Heart left ventricle (tissue), 16 donors: ENCODE data around the gene CCDC200. TPM values are rescaled to one million over a fixed set of nuclear protein-coding genes. Genes with fewer than 3 reads are reported as not detected.
"Not testable (repeated sequence)": the region's sequence is repeated elsewhere in the genome, so short reads cannot be mapped to it uniquely, and the experiment has no call there.

ENCODE experiments used
- ATAC-seq, 4 donors: fragments of 200-7000 bp; cut with Tn5 transposase; one replicate each; pipeline ENCODE4 v1.9.1; 2020 to 2022; ENCODE audit warnings: moderate library complexity in 4 of 4, mild to moderate bottlenecking in 3 of 4, moderate number of reproducible peaks in 1 of 4
- DNase-seq, 5 donors: peaks; one replicate each; pipeline ENCODE4 v3.0.0-alpha.2; 2020
- H3K27ac ChIP-seq, 12 donors: fragments of 200-600 bp; sonication (generic) in 4 of 12; one replicate each; pipeline versions ENCODE4 v1.5.0 to v1.8.0; 2016 to 2022; ENCODE audit warnings: mild to moderate bottlenecking in 2 of 12
- H3K27me3 ChIP-seq, 9 donors: fragments of 200-600 bp; sonication (generic) in 2 of 9; one replicate each; pipeline versions ENCODE4 v1.5.1 to v1.8.0; 2016 to 2022; ENCODE audit warnings: mild to moderate bottlenecking in 3 of 9
- H3K36me3 ChIP-seq, 9 donors: fragments of 200-600 bp; sonication (generic) in 2 of 9; one replicate each; pipeline versions ENCODE4 v1.5.0 to v1.8.0; 2018 to 2022; ENCODE audit warnings: mild to moderate bottlenecking in 2 of 9
- H3K4me1 ChIP-seq, 12 donors: fragments of 200-600 bp; sonication (generic) in 4 of 12; one replicate each; pipeline versions ENCODE4 v1.5.0 to v1.8.0; 2016 to 2022; ENCODE audit warnings: mild to moderate bottlenecking in 3 of 12
- H3K4me3 ChIP-seq, 12 donors: fragments of 200-600 bp; sonication (generic) in 4 of 12; one replicate each; pipeline versions ENCODE4 v1.5.0 to v1.8.0; 2017 to 2022; ENCODE audit warnings: mild to moderate bottlenecking in 9 of 12, moderate library complexity in 4 of 12
- H3K9me3 ChIP-seq, 12 donors: fragments of 200-600 bp; sonication (generic) in 4 of 12; one replicate each; pipeline versions ENCODE4 v1.5.0 to v1.8.0; 2016 to 2022; ENCODE audit warnings: mild to moderate bottlenecking in 1 of 12
- CTCF ChIP-seq, 12 donors: fragments of 200-600 bp; sonication (generic) in 4 of 12; IDR thresholded peaks; one replicate each; pipeline versions ENCODE4 v1.5.0 to v1.8.0; 2018 to 2022; ENCODE audit warnings: antibody characterized with exemption in 12 of 12, mild to moderate bottlenecking in 5 of 12
- POLR2A ChIP-seq, 2 donors: fragments of 450-650 bp; IDR thresholded peaks; one replicate each; pipeline ENCODE4 v1.6.1; 2017; ENCODE audit warnings: antibody characterized with exemption in 2 of 2, mild to moderate bottlenecking in 2 of 2, moderate library complexity in 2 of 2
- WGBS, 4 donors: extraction: QIAGEN DNeasy Blood & Tissue Kit in 2 of 4; methylation state at CpG; one replicate each; pipeline versions ENCODE4 v1.1.5 to v1.1.7; 2013 to 2018; 5-methylcytosine and 5-hydroxymethylcytosine counted together
- intact Hi-C, 10 donors: fragments of 100-400 bp; cut with DNase I; formaldehyde crosslinking; loops; one replicate each; pipeline versions ENCODE4 v1.11.1 to v1.14.2; 2022
- polyA plus RNA-seq, 2 donors: library from polyadenylated mRNA; stranded (reverse); fragments of 200-250 nt; gene quantifications; one replicate each; pipeline ENCODE4 v1.2.3, GENCODE V29; 2013
- total RNA-seq, 9 donors: library from RNA; depleted of rRNA in 2 of 9; stranded (reverse); fragments of >200 nt in 2 of 9; fragmentation: NEBNext Ultra II Directional in 3 of 9; extraction: Animal tissue kit (Norgen Biotek cat#: 25700) in 3 of 9; gene quantifications; one replicate each; pipeline versions ENCODE4 v1.1.0 to v1.2.4, GENCODE V29; 2016 to 2023
- donor health status: ischemic (EF 13 %, LVEDD 7.1; RV severe dilation, severe dysfunction).
- donor health status: healthy with polysubstance abuse.
- donor health status: DM: no; HTN: yes; CAD: no.
- donor health status: DM: no; HTN: no; CAD: no.
- donor health status: ischemic (EF 25% LVEDD 6.9; RV normal size, moderate dysfunction).
- donor health status: ischemic (EF 25% LVEDD 5.7; RV mildly dilated, moderate dysfunction).
- donor health status: healthy.
- donor health status: DM: yes; HTN: yes; CAD: no.
- donor health status: ischemic (EF 35%, LVEDD 5.7; RV mildly dilated, moderate dysfunction).
- donor health status: nonischemic (EF 11% LVEDD 7.7; RV severe dilation, severe dysfunction).
- donor health status: DM: yes; HTN: yes; CAD: no.
- donor health status: PGD.
- donor health status: ischemic (EF 29% LVEDD 5.4; RV normal size, mild dysfunction).
- donor health status: nonischemic (EF 23%, LVEDD 6.1; RV moderate dilation, normal function).

The CCDC200 gene
- total and polyA plus RNA-seq, 11 donors = not detected

GRCh38 chr17:43210576-43210975 lies 17.8 kb downstream of the CCDC200 start:
- Histone ChIP-seq H3K4me3 (peak overlapping the region in 1 of 12 donors; percentile 76), H3K9me3 (no peaks in the 10 kb centered on the region), H3K4me1 (peaks cover 0 to 35% (median 12%) of the 10 kb centered on the region in 12 donors), H3K27me3 (no peaks in the 10 kb centered on the region), H3K27ac (peak overlapping the region in 4 of 12 donors; percentile 83 to 95 (median 86)), H3K36me3 (peaks cover 0 to 72% (median 54%) of the 10 kb centered on the region in 9 donors)
- intact Hi-C loops = loop anchor here in 4 of 10 donors (5.0 to 10.0 kb wide), 3 partner anchors 38 to 186 kb away; partner anchors contain the start of genes RND2 (in 2 of the 4), VAT1 (in 2 of the 4) and NBR1 (in 1 of the 4)
- WGBS, 4 donors = 72 to 79% (median 77%) methylated on average over 3 of the region's 3 CpGs
- no peak for DNase-seq
- no peak for ATAC-seq
- TF ChIP-seq POLR2A (IDR thresholded peaks at IDR 0.05) = no peak
- no peak for TF ChIP-seq CTCF (IDR thresholded peaks at IDR 0.05)

- 95 to 100% (median 96%) methylated on average over 3 of the region's 3 CpGs for WGBS, 4 donors
Measured at GRCh38 chr17:43203013-43203412, 25.4 kb downstream of the CCDC200 start.

GRCh38 chr17:43200127-43200526 lies 28.3 kb downstream of the CCDC200 start:
- intact Hi-C loops = no loop called here
- no peak for TF ChIP-seq CTCF (IDR thresholded peaks at IDR 0.05)
- TF ChIP-seq POLR2A (IDR thresholded peaks at IDR 0.05) = no peak
- DNase-seq = no peak
- Histone ChIP-seq H3K9me3 (no peaks in the 10 kb centered on the region), H3K4me3 (no peak overlapping the region), H3K27me3 (no peaks in the 10 kb centered on the region), H3K36me3 (peaks cover 0 to 100% (median 100%) of the 10 kb centered on the region in 9 donors), H3K4me1 (no peaks in the 10 kb centered on the region), H3K27ac (no peak overlapping the region)
- ATAC-seq = no peak
- WGBS, 4 donors = 67 to 81% (median 73%) methylated on average over 4 of the region's 4 CpGs

More at GRCh38 chr17:43203013-43203412, 25.4 kb downstream of the CCDC200 start:
- DNase-seq, intact Hi-C loops, H3K27me3 ChIP-seq, H3K4me1 ChIP-seq, H3K27ac ChIP-seq, H3K9me3 ChIP-seq, ATAC-seq, H3K4me3 ChIP-seq: not testable (repeated sequence)
- H3K36me3 ChIP-seq = peaks cover 0 to 100% (median 100%) of the 10 kb centered on the region in 9 donors

GRCh38 chr17:43199633-43200032 lies 28.8 kb downstream of the CCDC200 start:
- Histone ChIP-seq H3K9me3 (no peaks in the 10 kb centered on the region), H3K4me1 (no peaks in the 10 kb centered on the region), H3K4me3 (no peak overlapping the region), H3K27ac (no peak overlapping the region), H3K36me3 (peaks cover 3 to 100% (median 100%) of the 10 kb centered on the region in 9 donors), H3K27me3 (no peaks in the 10 kb centered on the region)
- 91 to 94% (median 92%) methylated on average over 2 of the region's 2 CpGs for WGBS, 4 donors
- TF ChIP-seq POLR2A (IDR thresholded peaks at IDR 0.05) (no peak), CTCF (IDR thresholded peaks at IDR 0.05) (no peak)
- DNase-seq (no peak), ATAC-seq (no peak)
- intact Hi-C loops = no loop called here

GRCh38 chr17:43193251-43193650 lies 35.2 kb downstream of the CCDC200 start:
- Histone ChIP-seq H3K27me3 (no peaks in the 10 kb centered on the region), H3K27ac (no peak overlapping the region), H3K4me3 (no peak overlapping the region), H3K4me1 (no peaks in the 10 kb centered on the region), H3K36me3 (peaks cover 7 to 100% (median 100%) of the 10 kb centered on the region in 9 donors), H3K9me3 (no peaks in the 10 kb centered on the region)
- intact Hi-C loops = no loop called here
- TF ChIP-seq CTCF (IDR thresholded peaks at IDR 0.05) = no peak
- ATAC-seq = no peak
- no peak for DNase-seq
- 88 to 99% (median 94%) methylated on average over 5 of the region's 5 CpGs for WGBS, 4 donors

- ATAC-seq, H3K4me3 ChIP-seq, H3K27ac ChIP-seq, DNase-seq, H3K9me3 ChIP-seq, H3K4me1 ChIP-seq, intact Hi-C loops, H3K27me3 ChIP-seq: not testable (repeated sequence)
- H3K36me3 ChIP-seq = peaks cover 4 to 100% (median 98%) of the 10 kb centered on the region in 9 donors
- 94 to 96% (median 95%) methylated on average over 5 of the region's 5 CpGs for WGBS, 4 donors
Measured at GRCh38 chr17:43186656-43187055, 41.8 kb downstream of the CCDC200 start.
